Measurements from ENCODE around the gene WASF2. TPM values are rescaled to one million over a fixed set of nuclear protein-coding genes. Genes with fewer than 3 reads are reported as not detected.
A peak's percentile ranks its signal among the peaks of the same experiment; 100 is the strongest.

WASF2 gene
- total and polyA plus RNA-seq, 2 of the 13 experiments (the other 11 are each of a cell fraction or from before 2014, with no cell fraction given): 10.4 to 27.7 TPM

DNA sequence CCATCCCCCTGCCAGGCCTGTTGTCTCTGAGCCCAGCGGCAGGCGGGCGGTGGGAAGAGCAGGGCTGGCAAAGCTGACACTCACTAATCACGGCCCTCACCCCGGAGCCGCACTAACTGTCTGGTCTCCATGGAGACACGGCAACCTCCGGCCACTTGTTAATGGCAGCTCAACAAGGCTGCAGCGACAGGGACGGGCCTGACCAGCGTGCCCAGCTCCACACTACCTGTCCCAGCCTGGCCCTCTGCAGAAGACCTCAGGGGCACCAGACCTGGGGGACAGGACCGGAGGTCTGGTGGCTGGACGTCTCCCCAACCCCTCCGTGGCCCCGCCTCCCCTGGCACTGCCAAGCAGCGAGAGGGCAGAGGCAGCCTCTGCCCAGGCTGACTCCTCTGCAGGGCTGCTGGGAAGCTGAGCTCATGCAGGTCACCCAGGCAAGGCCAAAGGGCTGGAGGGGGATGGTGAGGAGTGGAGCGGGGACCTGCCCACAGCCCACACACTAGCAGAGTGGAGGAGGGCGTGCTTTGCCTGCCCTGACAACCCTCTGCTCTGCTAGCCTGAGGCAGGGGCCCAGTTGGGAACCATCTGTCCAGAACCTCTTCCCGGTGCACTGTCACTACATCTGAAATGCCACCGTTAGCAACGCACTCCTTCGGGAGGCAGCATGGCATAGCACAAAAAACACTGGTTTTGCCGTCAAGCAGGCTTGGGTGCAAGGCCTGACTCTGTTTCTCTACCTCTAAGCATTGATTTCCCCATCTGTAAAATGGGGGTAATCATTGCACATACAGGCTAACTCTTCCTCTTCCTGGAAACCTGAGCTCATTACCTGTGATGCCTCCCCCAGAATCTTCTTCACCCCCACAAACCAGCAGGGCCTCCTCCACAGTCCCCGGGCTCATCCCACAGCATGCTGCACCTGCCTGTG, 29.6 kb upstream of the WASF2 start (continued):
- TF ChIP-seq ZNF670 (CRISPR knock-in tag; IDR thresholded peaks at IDR 0.05; ENCODE audit: borderline replicate concordance): no peak

DNA sequence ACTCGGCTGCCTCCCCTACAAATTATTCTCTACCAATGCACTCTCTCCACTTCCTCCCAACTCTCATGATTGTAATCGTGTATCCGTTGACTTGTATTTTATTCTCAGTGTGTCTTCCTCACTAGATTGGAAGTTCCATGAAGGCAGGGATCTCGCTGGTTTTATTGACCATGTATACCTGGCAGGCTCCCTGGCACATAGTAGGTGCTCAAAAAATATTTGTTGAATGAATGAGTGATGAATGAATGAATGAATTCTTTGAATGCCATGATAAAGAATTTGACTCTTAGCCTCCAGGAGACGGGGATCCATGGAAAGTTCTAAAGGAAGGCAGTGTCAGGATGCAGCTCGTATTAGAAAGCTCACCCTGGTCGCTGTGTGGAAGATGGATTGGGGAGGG, 28.8 kb upstream of the WASF2 start:
- peak overlapping the region; percentile 46 to 67 (median 53); a peak in 4 of 6 replicates for H3K4me3 ChIP-seq (replicated peaks in 1 of 3; ENCODE audit: insufficient read depth in 1 of 3, low read depth in 2 of 3, low read length in 3 of 3)
- H4K20me1 ChIP-seq (ENCODE audit: insufficient read depth, low read length): no peaks in the 10 kb centered on the region
- H3K4me2 ChIP-seq (ENCODE audit: low read depth, low read length): peak overlapping the region; percentile 95
- ATAC-seq (no peak), DNase-seq (ENCODE audit: low spot score) (no peak), FAIRE-seq (no peak)
- no peaks in the 10 kb centered on the region for H3K79me2 ChIP-seq (ENCODE audit: insufficient read depth, low read length)
- in situ Hi-C loops (cut with HindIII; ENCODE audit: extremely low pct_ligation_motif_present, low pct_unique_long_range_greater_than_20kb): no loop called here
- CTCF ChIA-PET (ENCODE audit: low intra/inter-chr PET ratio, low total read pairs): no interaction called here
- H3K27ac ChIP-seq (ENCODE audit: extremely low read length, insufficient read depth, low read length): no peak overlapping the region
- H2AFZ ChIP-seq (ENCODE audit: low read length): no peak overlapping the region
- no peak for TF ChIP-seq ZBTB1 (CRISPR knock-in tag; IDR thresholded peaks at IDR 0.05; ENCODE audit: borderline replicate concordance)
- peak; percentile 76 for TF ChIP-seq ZNF24 (IDR thresholded peaks at IDR 0.05)
- 0 out of 2 replicates have a peak, but pooled peaks have one; percentile 11 for TF ChIP-seq SMAD1 (CRISPR knock-in tag; IDR thresholded peaks at IDR 0.05; ENCODE audit: borderline replicate concordance, low read depth)
- TF ChIP-seq ZKSCAN1 (IDR thresholded peaks at IDR 0.05; ENCODE audit: low read length): peak; percentile 84; the same call in 1 of the 2 replicates
- TF ChIP-seq ZNF530 (CRISPR knock-in tag; IDR thresholded peaks at IDR 0.05; ENCODE audit: low read depth): no peak
- BruUV-seq (replicated peaks): no TSS peak
- no peaks in the 10 kb centered on the region for H3K9me3 ChIP-seq (ENCODE audit: low read length)
- intact Hi-C loops (cut with micrococcal nuclease; ENCODE audit: unreplicated experiment): no loop called here
- H3K9ac ChIP-seq (ENCODE audit: insufficient read depth, low read depth, low read length): no peak overlapping the region
- POLR2A ChIA-PET: interaction anchor here (1.0 to 1.9 kb wide), 6 partner anchors 12 to 45 kb away, joined by 3 to 10 read pairs (median 6); partner anchors contain the start of gene WASF2
- no peaks in the 10 kb centered on the region for H3K27me3 ChIP-seq (ENCODE audit: control insufficient read depth in 1 of 2, insufficient read depth in 2 of 2, low read length in 2 of 2)
- peaks cover 92% of the 10 kb centered on the region for H3K4me1 ChIP-seq (ENCODE audit: insufficient read depth, low read length)
- H3K36me3 ChIP-seq (replicated peaks in 1 of 2; ENCODE audit: control insufficient read depth in 1 of 2, insufficient read depth in 2 of 2, low read length in 2 of 2): no peaks in the 10 kb centered on the region
- WGBS (ENCODE audit: low lambda C conversion rate): 53% methylated on average over 7 of the region's 7 CpGs
